Endothelial cell of umbilical vein (primary cell): Measurements from ENCODE around the gene STARD13. TPM values are rescaled to one million over a fixed set of nuclear protein-coding genes. Genes with fewer than 3 reads are reported as not detected.

Experiments
- BruUV-seq: library from RNA; stranded (reverse); fragments of 400-500 nt; replicated peaks from 2 replicates; lab custom pipeline; 2021; lab: Mats Ljungman, UMichigan
- CTCF ChIA-PET: fragments of 300-600, 350-600 bp; sonication (Branson Sonifier 250); formaldehyde crosslinking; loops from one replicate; lab custom pipeline; 2021; ENCODE audit warnings: antibody characterized with exemption, inconsistent platforms; lab: Charles Lee
- POLR2A ChIA-PET: fragments of 300-600, 350-600 bp; sonication (Branson Sonifier 250); formaldehyde crosslinking; loops from one replicate; lab custom pipeline; 2021; ENCODE audit warnings: antibody characterized with exemption, inconsistent platforms; lab: Charles Lee
- DNase-seq: peaks from one replicate; pipeline ENCODE4 v3.0.0-alpha.2; 2011; ENCODE audit warnings: low read depth, low spot score
- FAIRE-seq: peaks from 2 replicates; lab custom pipeline; 2011; peaks lifted over from hg19 to GRCh38; lab: Jason Lieb, UNC
- H2AFZ ChIP-seq: 2 replicates; pipeline ENCODE4 v1.6.0; 2012; ENCODE audit warnings: low read depth, low read length, control low read depth, inconsistent platforms
- H3K27ac ChIP-seq: 2 replicates; pipeline ENCODE4 v1.5.1; 2011; ENCODE audit warnings: low read depth, mild to moderate bottlenecking, control low read depth, low read length, moderate library complexity; ENCODE audit not compliant: insufficient read depth
- H3K27me3 ChIP-seq, 2 experiments: 2 replicates each; pipeline versions ENCODE4 v1.6.0 to v1.6.1; 2011; ENCODE audit warnings: low read length in 2 of 2, mixed read lengths in 1 of 2; ENCODE audit not compliant: control insufficient read depth in 2 of 2, insufficient read depth in 2 of 2
- H3K36me3 ChIP-seq, 2 experiments: 2 replicates in 1 of 2; 3 replicates in 1 of 2; pipeline ENCODE4 v1.5.1; 2011; ENCODE audit warnings: low read length in 2 of 2, mild to moderate bottlenecking in 1 of 2, moderate library complexity in 1 of 2; ENCODE audit not compliant: control insufficient read depth in 2 of 2, insufficient read depth in 2 of 2; ENCODE audit errors: extremely low read depth in 1 of 2
- H3K4me1 ChIP-seq: 3 replicates; pipeline ENCODE4 v1.5.1; 2011; ENCODE audit warnings: mild to moderate bottlenecking, low read length; ENCODE audit not compliant: control insufficient read depth, insufficient read depth; ENCODE audit errors: extremely low read depth
- H3K4me2 ChIP-seq: 2 replicates; pipeline ENCODE4 v1.6.1; 2011; ENCODE audit warnings: low read length, control low read depth, mixed read lengths; ENCODE audit not compliant: insufficient read depth
- H3K4me3 ChIP-seq, 3 experiments: fragments of 200-600 bp in 1 of 3; sonication (generic), shearing (Covaris generic) in 1 of 3; replicated peaks in 1 of 3; 2 replicates each; pipeline ENCODE4 v1.5.1; 2011 to 2016; ENCODE audit warnings: control low read depth in 3 of 3, low read length in 3 of 3, mild to moderate bottlenecking in 2 of 3, inconsistent platforms in 1 of 3, low read depth in 1 of 3, moderate library complexity in 1 of 3; ENCODE audit not compliant: insufficient read depth in 1 of 3
- H3K79me2 ChIP-seq: 2 replicates; pipeline ENCODE4 v1.6.0; 2012; ENCODE audit warnings: low read length, inconsistent platforms; ENCODE audit not compliant: control insufficient read depth, insufficient read depth
- H3K9ac ChIP-seq: replicated peaks from 2 replicates; pipeline ENCODE3; 2011; ENCODE audit warnings: low read length, control low read depth; ENCODE audit not compliant: insufficient read depth; ENCODE audit errors: extremely low read depth
- H3K9me1 ChIP-seq: replicated peaks from 3 replicates; pipeline ENCODE4 v1.6.0; 2011; ENCODE audit warnings: mild to moderate bottlenecking, low read length; ENCODE audit not compliant: control insufficient read depth, insufficient read depth; ENCODE audit errors: extremely low read depth
- H3K9me3 ChIP-seq: replicated peaks from 2 replicates; pipeline ENCODE4 v1.5.1; 2012; ENCODE audit warnings: low read length, inconsistent platforms; ENCODE audit not compliant: control insufficient read depth, insufficient read depth
- H4K20me1 ChIP-seq: replicated peaks from 2 replicates; pipeline ENCODE3; 2011; ENCODE audit warnings: mild to moderate bottlenecking, low read length; ENCODE audit not compliant: control insufficient read depth, insufficient read depth; ENCODE audit errors: extremely low read depth
- EZH2 ChIP-seq: IDR thresholded peaks from 2 replicates; pipeline ENCODE4 v1.6.1; 2012; ENCODE audit warnings: borderline replicate concordance, low read depth, mild to moderate bottlenecking, moderate library complexity, low read length, inconsistent platforms; ENCODE audit not compliant: severe bottlenecking
- FOS ChIP-seq: IDR thresholded peaks from 2 replicates; pipeline ENCODE4 v1.6.1; 2011; ENCODE audit warnings: mild to moderate bottlenecking, low read length, moderate library complexity, borderline replicate concordance; ENCODE audit not compliant: insufficient read depth
- GATA2 ChIP-seq: IDR thresholded peaks from 2 replicates; pipeline ENCODE4 v1.7.0; 2011; ENCODE audit warnings: low read depth, mild to moderate bottlenecking, moderate library complexity, mixed read lengths, low read length; ENCODE audit not compliant: insufficient read length, insufficient read depth
- JUN ChIP-seq: IDR thresholded peaks from 2 replicates; pipeline ENCODE4 v1.6.1; 2011; ENCODE audit warnings: borderline replicate concordance, low read depth; ENCODE audit not compliant: insufficient read length, insufficient read depth
- MYC ChIP-seq: IDR thresholded peaks from one replicate; pipeline ENCODE4 v1.6.1; 2011; ENCODE audit warnings: mild to moderate bottlenecking, low read depth, low read length
- POLR2A ChIP-seq: IDR thresholded peaks from 2 replicates; pipeline ENCODE4 v1.6.1; 2012; ENCODE audit warnings: low read depth, mild to moderate bottlenecking, control low read depth, low read length
- POLR2AphosphoS5 ChIP-seq: IDR thresholded peaks from 2 replicates; pipeline ENCODE4 v1.6.1; 2012; ENCODE audit warnings: low read depth, mild to moderate bottlenecking, control low read depth, low read length, moderate library complexity; ENCODE audit not compliant: insufficient read depth
- dilution Hi-C: fragments of 300-500 bp; cut with MboI; formaldehyde crosslinking; loops from one replicate; pipeline ENCODE4 v1.15.0; 2019; ENCODE audit warnings: low sequenced_read_pairs; ENCODE audit not compliant: extremely low pct_ligation_motif_present
- intact Hi-C: fragments of 100-400 bp; cut with micrococcal nuclease; formaldehyde crosslinking; loops from one replicate; pipeline ENCODE4 v1.10.0; 2022
- polyA plus RNA-seq, 4 experiments: library from polyadenylated mRNA; depleted of rRNA in 3 of 4; stranded (reverse) in 3 of 4; unstranded in 1 of 4; fragments of >200 nt; gene quantifications; 2 replicates each; pipeline versions ENCODE4 v1.2.1 to v1.2.3, GENCODE V29; 2011 to 2012; ENCODE audit warnings: missing spikeins in 1 of 4
- total RNA-seq: library from RNA; stranded (reverse); gene quantifications from 2 replicates; pipeline ENCODE4 v1.2.3, GENCODE V29; 2021
- TF ChIP-seq, protein P1 (sequence below): IDR thresholded peaks from 2 replicates; pipeline ENCODE4 v1.6.1; 2011; ENCODE audit not compliant: insufficient read depth, insufficient read length
- TF ChIP-seq, protein P2 (sequence below), 2 donors: IDR thresholded peaks; 1 replicate in 1 of 2; 2 replicates in 1 of 2; pipeline ENCODE4 v1.5.1; 2011; ENCODE audit warnings: low read length in 2 of 2, mild to moderate bottlenecking in 2 of 2, moderate library complexity in 2 of 2, control low read depth in 1 of 2, inconsistent platforms in 1 of 2, low read depth in 1 of 2; ENCODE audit not compliant: insufficient read depth in 1 of 2; ENCODE audit errors: extremely low read depth in 1 of 2

The STARD13 gene
- total and polyA plus RNA-seq, 2 donors (not counting 3 experiments of a cell fraction or from before 2014, with no cell fraction given) = 11.0 to 47.7 TPM

DNA sequence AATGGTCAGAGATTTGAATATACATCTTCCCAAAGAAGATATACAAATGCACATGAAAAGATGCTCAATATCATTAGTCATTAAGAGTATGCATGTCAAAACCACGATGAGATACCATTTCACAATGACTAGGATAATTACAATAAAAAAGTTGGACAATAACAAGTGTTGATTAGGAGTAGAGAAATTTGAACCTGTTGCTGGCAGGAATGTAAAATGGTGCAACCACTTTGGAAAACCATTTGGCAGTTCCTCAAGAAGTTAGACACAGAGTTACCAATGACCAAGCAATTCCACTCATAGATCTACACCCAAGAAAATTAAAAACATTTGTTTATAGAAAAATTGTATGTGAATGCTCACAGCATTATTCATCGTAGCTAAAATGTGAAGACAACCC, 33.2 kb upstream of the STARD13 start:
- Histone ChIP-seq H3K9ac (no peak overlapping the region), H3K79me2 (no peaks in the 10 kb centered on the region), H2AFZ (no peak overlapping the region), H3K4me3 (no peak overlapping the region), H3K4me2 (no peak overlapping the region), H3K9me1 (no peaks in the 10 kb centered on the region), H3K27ac (no peak overlapping the region), H3K36me3 (no peaks in the 10 kb centered on the region), H4K20me1 (no peaks in the 10 kb centered on the region), H3K9me3 (no peaks in the 10 kb centered on the region), H3K27me3 (no peaks in the 10 kb centered on the region), H3K4me1 (no peaks in the 10 kb centered on the region)
- ChIA-PET CTCF (no interaction called here), POLR2A (no interaction called here)
- dilution Hi-C loops = no loop called here
- TF ChIP-seq, protein P1, sequence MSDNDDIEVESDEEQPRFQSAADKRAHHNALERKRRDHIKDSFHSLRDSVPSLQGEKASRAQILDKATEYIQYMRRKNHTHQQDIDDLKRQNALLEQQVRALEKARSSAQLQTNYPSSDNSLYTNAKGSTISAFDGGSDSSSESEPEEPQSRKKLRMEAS = no peak
- TF ChIP-seq MYC = no peak
- no peak for TF ChIP-seq POLR2A
- TF ChIP-seq FOS = no peak
- TF ChIP-seq GATA2 = no peak
- TF ChIP-seq EZH2 = no peak
- no peak for TF ChIP-seq JUN
- TF ChIP-seq POLR2AphosphoS5 = no peak
- TF ChIP-seq, protein P2, sequence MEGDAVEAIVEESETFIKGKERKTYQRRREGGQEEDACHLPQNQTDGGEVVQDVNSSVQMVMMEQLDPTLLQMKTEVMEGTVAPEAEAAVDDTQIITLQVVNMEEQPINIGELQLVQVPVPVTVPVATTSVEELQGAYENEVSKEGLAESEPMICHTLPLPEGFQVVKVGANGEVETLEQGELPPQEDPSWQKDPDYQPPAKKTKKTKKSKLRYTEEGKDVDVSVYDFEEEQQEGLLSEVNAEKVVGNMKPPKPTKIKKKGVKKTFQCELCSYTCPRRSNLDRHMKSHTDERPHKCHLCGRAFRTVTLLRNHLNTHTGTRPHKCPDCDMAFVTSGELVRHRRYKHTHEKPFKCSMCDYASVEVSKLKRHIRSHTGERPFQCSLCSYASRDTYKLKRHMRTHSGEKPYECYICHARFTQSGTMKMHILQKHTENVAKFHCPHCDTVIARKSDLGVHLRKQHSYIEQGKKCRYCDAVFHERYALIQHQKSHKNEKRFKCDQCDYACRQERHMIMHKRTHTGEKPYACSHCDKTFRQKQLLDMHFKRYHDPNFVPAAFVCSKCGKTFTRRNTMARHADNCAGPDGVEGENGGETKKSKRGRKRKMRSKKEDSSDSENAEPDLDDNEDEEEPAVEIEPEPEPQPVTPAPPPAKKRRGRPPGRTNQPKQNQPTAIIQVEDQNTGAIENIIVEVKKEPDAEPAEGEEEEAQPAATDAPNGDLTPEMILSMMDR (IDR thresholded peaks at IDR 0.05; ENCODE audit: extremely low read depth in 1 of 2, insufficient read depth in 1 of 2, low read depth in 1 of 2, low read length in 2 of 2) = no peak
- no peak for FAIRE-seq
- no TSS peak for BruUV-seq
- no peak for DNase-seq
- intact Hi-C loops = no loop called here
